Measurements from ENCODE around the gene GRM7.

GRM7 gene

DNA sequence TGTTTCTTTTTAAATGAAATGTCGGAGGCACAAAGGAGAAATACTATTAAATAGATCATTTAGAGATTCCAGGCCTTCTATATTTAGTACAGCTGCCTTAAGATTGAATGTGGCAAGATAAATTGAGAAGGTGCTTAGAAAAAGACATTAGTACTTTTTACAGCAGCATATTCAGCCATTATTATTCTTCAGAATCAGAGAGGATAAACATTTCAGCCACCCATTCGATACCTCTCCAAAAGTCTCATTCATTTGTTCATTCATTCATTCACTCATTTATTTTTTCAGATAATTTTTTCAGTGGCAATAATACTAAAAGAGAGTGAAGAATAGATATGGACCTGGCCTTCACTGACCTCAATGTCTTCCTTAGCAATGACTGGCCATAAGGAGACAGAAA, 347.0 kb downstream of the GRM7 start:
- Histone ChIP-seq H3K9ac (ENCODE audit: low read length) (no peak overlapping the region), H2AFZ (ENCODE audit: low read depth, low read length) (no peak overlapping the region), H3K79me2 (ENCODE audit: low read length) (no peaks in the 10 kb centered on the region), H3K27me3 (ENCODE audit: low read depth, low read length) (no peaks in the 10 kb centered on the region), H3K4me2 (ENCODE audit: low read length) (no peak overlapping the region), H3K27ac (ENCODE audit: low read length) (no peak overlapping the region), H3K36me3 (replicated peaks; ENCODE audit: low read depth, low read length) (no peaks in the 10 kb centered on the region), H3K4me1 (ENCODE audit: low read length) (peaks cover 73% of the 10 kb centered on the region), H3K9me3 (ENCODE audit: insufficient read depth, low read length) (no peaks in the 10 kb centered on the region), H3K4me3 (ENCODE audit: low read length) (no peak overlapping the region), H4K20me1 (ENCODE audit: insufficient read depth, low read length) (no peaks in the 10 kb centered on the region)
- TF ChIP-seq EZH2phosphoT487 (IDR thresholded peaks at IDR 0.05; ENCODE audit: low read depth) = no peak
- TF ChIP-seq, protein P1, sequence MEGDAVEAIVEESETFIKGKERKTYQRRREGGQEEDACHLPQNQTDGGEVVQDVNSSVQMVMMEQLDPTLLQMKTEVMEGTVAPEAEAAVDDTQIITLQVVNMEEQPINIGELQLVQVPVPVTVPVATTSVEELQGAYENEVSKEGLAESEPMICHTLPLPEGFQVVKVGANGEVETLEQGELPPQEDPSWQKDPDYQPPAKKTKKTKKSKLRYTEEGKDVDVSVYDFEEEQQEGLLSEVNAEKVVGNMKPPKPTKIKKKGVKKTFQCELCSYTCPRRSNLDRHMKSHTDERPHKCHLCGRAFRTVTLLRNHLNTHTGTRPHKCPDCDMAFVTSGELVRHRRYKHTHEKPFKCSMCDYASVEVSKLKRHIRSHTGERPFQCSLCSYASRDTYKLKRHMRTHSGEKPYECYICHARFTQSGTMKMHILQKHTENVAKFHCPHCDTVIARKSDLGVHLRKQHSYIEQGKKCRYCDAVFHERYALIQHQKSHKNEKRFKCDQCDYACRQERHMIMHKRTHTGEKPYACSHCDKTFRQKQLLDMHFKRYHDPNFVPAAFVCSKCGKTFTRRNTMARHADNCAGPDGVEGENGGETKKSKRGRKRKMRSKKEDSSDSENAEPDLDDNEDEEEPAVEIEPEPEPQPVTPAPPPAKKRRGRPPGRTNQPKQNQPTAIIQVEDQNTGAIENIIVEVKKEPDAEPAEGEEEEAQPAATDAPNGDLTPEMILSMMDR (IDR thresholded peaks at IDR 0.05; ENCODE audit: low read depth, low read length) = no peak

DNA sequence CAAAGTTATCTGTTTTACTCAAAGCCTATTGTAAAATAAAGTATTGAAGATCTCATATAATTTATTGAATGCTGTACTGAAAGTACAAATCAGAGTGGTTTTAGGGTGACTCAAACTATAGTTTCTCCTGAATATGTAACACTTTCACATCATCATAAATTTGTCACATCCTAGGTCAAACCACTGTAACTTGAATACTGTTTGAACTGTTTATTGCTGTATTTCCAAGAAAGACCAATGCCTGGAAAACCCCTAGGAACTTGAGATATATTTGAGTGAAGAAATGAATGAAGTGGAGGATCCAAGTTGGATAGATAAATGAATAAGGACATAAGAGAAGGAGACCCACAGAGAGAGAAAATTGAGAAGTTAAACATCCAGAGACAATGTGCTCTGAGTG, 348.2 kb downstream of the GRM7 start:
- peak overlapping the region; percentile 65 for H3K27ac ChIP-seq (ENCODE audit: low read length)
- no peaks in the 10 kb centered on the region for H3K79me2 ChIP-seq (ENCODE audit: low read length)
- H3K27me3 ChIP-seq (ENCODE audit: low read depth, low read length) = no peaks in the 10 kb centered on the region
- no peak overlapping the region for H3K9ac ChIP-seq (ENCODE audit: low read length)
- peak overlapping the region; percentile 62 for H2AFZ ChIP-seq (ENCODE audit: low read depth, low read length)
- H4K20me1 ChIP-seq (ENCODE audit: insufficient read depth, low read length) = no peaks in the 10 kb centered on the region
- TF ChIP-seq, protein P1 (IDR thresholded peaks at IDR 0.05; ENCODE audit: low read depth, low read length) = no peak
- no peak for TF ChIP-seq EZH2phosphoT487 (IDR thresholded peaks at IDR 0.05; ENCODE audit: low read depth)
- H3K4me1 ChIP-seq (ENCODE audit: low read length) = peaks cover 67% of the 10 kb centered on the region
- no peaks in the 10 kb centered on the region for H3K9me3 ChIP-seq (ENCODE audit: insufficient read depth, low read length)
- 0 out of 2 replicates have a peak overlapping the region, but pooled peaks have one; percentile 10 for H3K4me3 ChIP-seq (ENCODE audit: low read length)
- no peaks in the 10 kb centered on the region for H3K36me3 ChIP-seq (replicated peaks; ENCODE audit: low read depth, low read length)
- peak overlapping the region; percentile 53 for H3K4me2 ChIP-seq (ENCODE audit: low read length)

DNA sequence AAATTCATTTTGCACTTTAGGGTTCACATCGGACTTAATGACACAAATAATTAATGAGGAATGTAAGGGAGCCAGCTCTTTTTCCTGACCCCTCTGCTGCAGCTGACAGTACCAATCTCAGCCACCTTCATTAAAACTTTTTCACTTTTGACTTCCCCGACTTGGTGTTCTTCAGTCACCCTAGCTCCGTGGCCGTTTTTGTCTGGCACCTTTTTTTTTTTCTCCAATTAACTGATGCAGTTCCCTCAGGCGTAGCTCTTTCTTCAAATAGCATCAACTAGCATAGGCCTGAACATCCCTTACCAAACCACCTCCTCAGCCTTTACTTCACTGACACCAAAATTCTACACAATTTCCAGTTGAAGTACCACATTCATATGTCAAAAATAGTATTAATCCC, 350.8 kb downstream of the GRM7 start:
- Histone ChIP-seq H3K27ac (ENCODE audit: low read length) (no peak overlapping the region), H3K27me3 (ENCODE audit: low read depth, low read length) (no peaks in the 10 kb centered on the region), H3K4me3 (ENCODE audit: low read length) (no peak overlapping the region), H3K9me3 (ENCODE audit: insufficient read depth, low read length) (no peaks in the 10 kb centered on the region), H2AFZ (ENCODE audit: low read depth, low read length) (no peak overlapping the region), H3K36me3 (replicated peaks; ENCODE audit: low read depth, low read length) (no peaks in the 10 kb centered on the region), H3K79me2 (ENCODE audit: low read length) (no peaks in the 10 kb centered on the region), H3K4me1 (ENCODE audit: low read length) (peaks cover 45% of the 10 kb centered on the region), H3K4me2 (ENCODE audit: low read length) (no peak overlapping the region), H4K20me1 (ENCODE audit: insufficient read depth, low read length) (no peaks in the 10 kb centered on the region), H3K9ac (ENCODE audit: low read length) (no peak overlapping the region)
- TF ChIP-seq, protein P1 (IDR thresholded peaks at IDR 0.05; ENCODE audit: low read depth, low read length) = no peak
- no peak for TF ChIP-seq EZH2phosphoT487 (IDR thresholded peaks at IDR 0.05; ENCODE audit: low read depth)

DNA sequence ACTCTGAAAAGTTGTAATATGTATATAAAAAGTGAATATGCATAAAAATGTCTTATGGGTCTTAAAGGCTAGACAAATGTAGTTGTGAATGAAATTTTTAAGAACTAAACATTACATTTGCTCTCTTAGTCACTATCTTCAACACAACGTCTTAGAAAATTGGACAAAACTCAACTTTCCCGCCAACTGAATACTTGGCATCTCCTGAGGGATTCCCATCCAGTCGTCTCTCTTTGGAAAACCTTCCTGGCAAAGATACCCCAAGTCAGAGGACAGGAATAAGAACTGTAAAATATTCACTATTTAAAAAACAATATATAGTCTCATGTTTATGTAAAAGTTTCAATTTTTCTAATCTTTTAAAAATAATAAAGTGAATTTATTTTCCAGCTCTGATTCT, 354.8 kb downstream of the GRM7 start:
- Histone ChIP-seq H3K4me1 (ENCODE audit: low read length) (peaks cover 5% of the 10 kb centered on the region; the same call in 1 of the 2 replicates), H3K4me3 (ENCODE audit: low read length) (no peak overlapping the region), H3K27ac (ENCODE audit: low read length) (no peak overlapping the region), H2AFZ (ENCODE audit: low read depth, low read length) (no peak overlapping the region), H3K9me3 (ENCODE audit: insufficient read depth, low read length) (no peaks in the 10 kb centered on the region), H3K79me2 (ENCODE audit: low read length) (no peaks in the 10 kb centered on the region), H3K4me2 (ENCODE audit: low read length) (no peak overlapping the region), H3K27me3 (ENCODE audit: low read depth, low read length) (no peaks in the 10 kb centered on the region), H3K36me3 (replicated peaks; ENCODE audit: low read depth, low read length) (no peaks in the 10 kb centered on the region), H4K20me1 (ENCODE audit: insufficient read depth, low read length) (no peaks in the 10 kb centered on the region), H3K9ac (ENCODE audit: low read length) (no peak overlapping the region)
- TF ChIP-seq, protein P1 (IDR thresholded peaks at IDR 0.05; ENCODE audit: low read depth, low read length) = no peak
- TF ChIP-seq EZH2phosphoT487 (IDR thresholded peaks at IDR 0.05; ENCODE audit: low read depth) = no peak
